Measurements from ENCODE around the gene UPK3A.

- TF ChIP-seq CTCF (IDR thresholded peaks at IDR 0.05; ENCODE audit: insufficient read depth, low read length) (peak; percentile 61), POLR2AphosphoS5 (IDR thresholded peaks at IDR 0.05; ENCODE audit: low read depth) (no peak), GABPA (IDR thresholded peaks at IDR 0.05; ENCODE audit: low read depth) (no peak), REST (IDR thresholded peaks at IDR 0.05; ENCODE audit: insufficient replicate concordance, low read depth) (no peak), SPI1 (IDR thresholded peaks at IDR 0.05; ENCODE audit: borderline replicate concordance, low read depth) (no peak)
These were observed 15.5 kb upstream of the UPK3A start for GRCh38 chr22:45268958-45269844.
